Fibroblast of pulmonary artery (primary cell): ENCODE results near the gene CDC37.

Source experiments
- DNase-seq: peaks from one replicate; pipeline ENCODE4 v3.0.0-alpha.2; 2010; ENCODE audit warnings: low read depth
- H3K4me3 ChIP-seq: replicated peaks from 2 replicates; pipeline ENCODE4 v1.5.1; 2011; ENCODE audit warnings: low read depth, mild to moderate bottlenecking, control low read depth, low read length, moderate library complexity
- TF ChIP-seq, protein P1 (sequence below): IDR thresholded peaks from 2 replicates; pipeline ENCODE4 v1.5.1; 2011; ENCODE audit warnings: mild to moderate bottlenecking, control low read depth, low read length, inconsistent platforms; ENCODE audit errors: missing control alignments

The CDC37 gene

GRCh38 chr19:10365518-10365917 lies 37.8 kb downstream of the CDC37 start:
- H3K4me3 ChIP-seq: no peak overlapping the region

DNA sequence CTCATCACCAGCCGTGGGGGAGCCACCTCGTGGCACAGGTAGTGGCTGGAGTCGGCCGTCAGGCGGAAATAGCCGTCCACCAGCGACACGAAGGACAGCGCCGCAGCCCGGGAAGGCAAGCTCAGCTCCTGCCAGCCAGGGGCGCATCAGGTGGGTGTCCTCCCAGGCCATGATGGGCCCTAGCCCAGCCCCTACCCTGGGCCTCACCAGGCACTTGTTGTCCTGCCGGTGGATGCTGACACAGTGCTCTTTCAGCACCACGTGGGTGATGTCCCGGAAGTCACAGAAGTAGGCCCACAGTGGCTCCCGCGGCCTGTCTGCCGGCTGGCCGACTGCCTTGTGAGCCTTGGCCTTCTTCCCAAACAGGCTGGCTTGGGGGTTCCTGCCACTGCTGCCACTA lies 38.7 kb downstream of the CDC37 start:
- DNase-seq: no peak
- TF ChIP-seq, protein P1, sequence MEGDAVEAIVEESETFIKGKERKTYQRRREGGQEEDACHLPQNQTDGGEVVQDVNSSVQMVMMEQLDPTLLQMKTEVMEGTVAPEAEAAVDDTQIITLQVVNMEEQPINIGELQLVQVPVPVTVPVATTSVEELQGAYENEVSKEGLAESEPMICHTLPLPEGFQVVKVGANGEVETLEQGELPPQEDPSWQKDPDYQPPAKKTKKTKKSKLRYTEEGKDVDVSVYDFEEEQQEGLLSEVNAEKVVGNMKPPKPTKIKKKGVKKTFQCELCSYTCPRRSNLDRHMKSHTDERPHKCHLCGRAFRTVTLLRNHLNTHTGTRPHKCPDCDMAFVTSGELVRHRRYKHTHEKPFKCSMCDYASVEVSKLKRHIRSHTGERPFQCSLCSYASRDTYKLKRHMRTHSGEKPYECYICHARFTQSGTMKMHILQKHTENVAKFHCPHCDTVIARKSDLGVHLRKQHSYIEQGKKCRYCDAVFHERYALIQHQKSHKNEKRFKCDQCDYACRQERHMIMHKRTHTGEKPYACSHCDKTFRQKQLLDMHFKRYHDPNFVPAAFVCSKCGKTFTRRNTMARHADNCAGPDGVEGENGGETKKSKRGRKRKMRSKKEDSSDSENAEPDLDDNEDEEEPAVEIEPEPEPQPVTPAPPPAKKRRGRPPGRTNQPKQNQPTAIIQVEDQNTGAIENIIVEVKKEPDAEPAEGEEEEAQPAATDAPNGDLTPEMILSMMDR: no peak
- no peak overlapping the region for H3K4me3 ChIP-seq

More at GRCh38 chr19:10365518-10365917, 37.8 kb downstream of the CDC37 start:
- DNase-seq: no peak
- TF ChIP-seq, protein P1: no peak

- DNase-seq: no peak
- TF ChIP-seq, protein P1: no peak
- H3K4me3 ChIP-seq: no peak overlapping the region
Observed at GRCh38 chr19:10363789-10364281, 39.5 kb downstream of the CDC37 start.

DNA sequence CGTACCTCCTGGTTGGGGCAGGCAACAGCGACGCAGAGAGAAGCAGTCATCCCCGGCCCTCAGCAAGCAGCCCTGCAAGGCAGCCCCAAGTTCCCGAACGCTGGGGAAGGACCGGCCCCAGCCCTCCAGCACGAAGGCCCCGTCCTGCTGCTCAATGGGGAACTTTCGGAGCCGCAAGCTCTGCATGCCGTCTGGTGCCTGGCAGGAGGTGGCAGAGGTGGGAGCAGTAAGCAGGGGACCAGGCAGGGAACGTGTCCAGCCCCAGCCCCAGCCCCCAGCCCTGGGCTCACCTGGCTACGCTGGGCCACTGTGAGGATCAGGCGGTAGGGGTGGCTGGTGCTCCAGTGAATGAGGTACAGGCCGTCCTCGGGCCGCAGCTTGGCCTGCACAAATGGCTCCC lies 41.1 kb downstream of the CDC37 start:
- TF ChIP-seq, protein P1: no peak
- H3K4me3 ChIP-seq: no peak overlapping the region
- no peak for DNase-seq

GRCh38 chr19:10361569-10362011 lies 41.8 kb downstream of the CDC37 start:
- H3K4me3 ChIP-seq: no peak overlapping the region
- DNase-seq: no peak
- TF ChIP-seq, protein P1: no peak

GRCh38 chr19:10356431-10356830 lies 46.9 kb downstream of the CDC37 start:
- DNase-seq: no peak
- no peak overlapping the region for H3K4me3 ChIP-seq
- TF ChIP-seq, protein P1: no peak

GRCh38 chr19:10353793-10354391 lies 49.5 kb downstream of the CDC37 start:
- TF ChIP-seq, protein P1: no peak
- DNase-seq: peak; percentile 15
- H3K4me3 ChIP-seq: no peak overlapping the region
